ENCODE measurements around the gene SERPINA5. TPM values are rescaled to one million over a fixed set of nuclear protein-coding genes. Genes with fewer than 3 reads are reported as not detected.

Gene SERPINA5
- total RNA-seq, 1 experiment from 2014 or later, result 3.0 TPM

GRCh38 chr14:94633121-94633520 is 51.9 kb downstream of the SERPINA5 start:
- Histone ChIP-seq H4K20me1 (ENCODE audit: insufficient read depth) (no peaks in the 10 kb centered on the region), H3K27ac (ENCODE audit: low read depth, low read length) (no peak overlapping the region), H3K36me3 (ENCODE audit: control insufficient read depth in 1 of 2, insufficient read depth in 2 of 2, low read length in 2 of 2) (no peaks in the 10 kb centered on the region), H3K79me2 (ENCODE audit: insufficient read depth, low read length) (no peaks in the 10 kb centered on the region), H3K9me3 (ENCODE audit: control insufficient read depth in 1 of 2, insufficient read depth in 1 of 2, low read depth in 1 of 2, low read length in 2 of 2) (no peaks in the 10 kb centered on the region), H2AFZ (ENCODE audit: low read depth, low read length, poor library complexity, severe bottlenecking) (no peak overlapping the region), H3K4me2 (ENCODE audit: low read length) (no peak overlapping the region), H3K9ac (ENCODE audit: low read length) (no peak overlapping the region), H3K27me3 (ENCODE audit: insufficient read depth, low read length) (peaks cover 23% of the 10 kb centered on the region; the same call in 1 of the 2 replicates), H3K4me3 (replicated peaks in 1 of 2; ENCODE audit: low read depth in 1 of 2, low read length in 2 of 2) (no peak overlapping the region), H3K4me1 (ENCODE audit: control insufficient read depth in 1 of 2, insufficient read depth in 2 of 2, low read length in 2 of 2) (no peaks in the 10 kb centered on the region), H3K9me2 (ENCODE audit: insufficient read depth) (no peaks in the 10 kb centered on the region)
- ChIA-PET CTCF (interaction anchor here (0.6 kb wide), 1 partner anchor 84 kb away, joined by 3 read pairs; no protein-coding TSS in a partner anchor), POLR2A (no interaction called here), RAD21 (ENCODE audit: low non-redundant PET in 1 of 2, low total read pairs in 2 of 2, uncharacterized antibody in 2 of 2, unreplicated experiment in 2 of 2) (no interaction called here)
- intact Hi-C loops (cut with micrococcal nuclease), result no loop called here
- DNase-seq (ENCODE audit: low read depth, low spot score) (no peak), ATAC-seq (no peak)
- TF ChIP-seq RAD21 (IDR thresholded peaks at IDR 0.05; ENCODE audit: low read depth) (no peak), ZBTB33 (IDR thresholded peaks at IDR 0.05; ENCODE audit: extremely low read depth, insufficient replicate concordance, low read length) (no peak), CEBPB (IDR thresholded peaks at IDR 0.05; ENCODE audit: low read depth) (no peak), ZFX (IDR thresholded peaks at IDR 0.05) (no peak), EZH2phosphoT487 (IDR thresholded peaks at IDR 0.05; ENCODE audit: borderline replicate concordance) (no peak), REST (IDR thresholded peaks at IDR 0.05; ENCODE audit: low read depth) (no peak), JUND (IDR thresholded peaks at IDR 0.05) (no peak), ATF3 (IDR thresholded peaks at IDR 0.05) (no peak), TCF7L2 (IDR thresholded peaks at IDR 0.05; ENCODE audit: borderline replicate concordance, extremely low read depth, insufficient read depth, insufficient read length) (no peak), POLR2AphosphoS5 (IDR thresholded peaks at IDR 0.05; ENCODE audit: low read depth, low read length) (no peak), EZH2 (IDR thresholded peaks at IDR 0.05) (no peak), ZNF274 (IDR thresholded peaks at IDR 0.05; ENCODE audit: low read depth, low read length) (no peak), POLR2A (IDR thresholded peaks at IDR 0.05; ENCODE audit: borderline replicate concordance, extremely low read depth, insufficient read depth, insufficient read length) (no peak), EGR1 (IDR thresholded peaks at IDR 0.05; ENCODE audit: low read depth) (no peak), CBX3 (IDR thresholded peaks at IDR 0.05; ENCODE audit: low read depth) (no peak), SIN3A (IDR thresholded peaks at IDR 0.05; ENCODE audit: low read depth) (no peak), SP1 (IDR thresholded peaks at IDR 0.05; ENCODE audit: low read depth) (no peak), CTCF (IDR thresholded peaks at IDR 0.05 in 2 of 3, conservative IDR thresholded peaks at IDR 0.05 in 1 of 3; ENCODE audit: borderline replicate concordance in 1 of 3, insufficient read depth in 1 of 3, low read depth in 2 of 3, low read length in 2 of 3) (no peak)
- BruUV-seq (replicated peaks), result no TSS peak
